Sigmoid colon (tissue), 7 donors: ENCODE data around the gene ALDH1L1. TPM values are rescaled to one million over a fixed set of nuclear protein-coding genes. Genes with fewer than 3 reads are reported as not detected.
"Not testable (repeated sequence)": the region's sequence is repeated elsewhere in the genome, so short reads cannot be mapped to it uniquely, and the experiment has no call there.

ENCODE experiments used
- DNase-seq: peaks from one replicate; pipeline ENCODE4 v3.0.0-alpha.2; 2019
- H3K27ac ChIP-seq, 4 donors: fragments of 200-600 bp; sonication (generic); one replicate each; pipeline ENCODE4 v1.5.1; 2016 to 2019; ENCODE audit warnings: mild to moderate bottlenecking in 1 of 4
- H3K27me3 ChIP-seq, 3 donors: fragments of 200-600 bp; sonication (generic); one replicate each; pipeline ENCODE4 v1.5.1; 2019; ENCODE audit warnings: mild to moderate bottlenecking in 1 of 3
- H3K36me3 ChIP-seq, 4 donors: fragments of 200-600 bp; sonication (generic); one replicate each; pipeline ENCODE4 v1.5.1; 2016 to 2019
- H3K4me1 ChIP-seq, 4 donors: fragments of 200-600 bp; sonication (generic); one replicate each; pipeline ENCODE4 v1.5.1; 2017 to 2019
- H3K4me3 ChIP-seq, 4 donors: fragments of 200-600 bp; sonication (generic); one replicate each; pipeline ENCODE4 v1.5.1; 2017 to 2019; ENCODE audit warnings: mild to moderate bottlenecking in 2 of 4, moderate library complexity in 1 of 4
- H3K9me3 ChIP-seq, 4 donors: fragments of 200-600 bp in 3 of 4; sonication (generic) in 3 of 4; one replicate each; pipeline versions ENCODE4 v1.5.1 to v1.6.1; 2013 to 2019
- CTCF ChIP-seq, 4 experiments: fragments of 450-650 bp in 3 of 4; fragments of 200-600 bp in 1 of 4; IDR thresholded peaks; one replicate each; pipeline ENCODE4 v1.5.1; 2016 to 2019; ENCODE audit warnings: antibody characterized with exemption in 4 of 4, mild to moderate bottlenecking in 3 of 4, moderate library complexity in 2 of 4
- EP300 ChIP-seq, 4 donors: sonication (generic); formaldehyde crosslinking; IDR thresholded peaks; one replicate each; pipeline ENCODE4 v1.6.1; 2017; ENCODE audit warnings: antibody characterized with exemption in 4 of 4
- POLR2A ChIP-seq, 2 donors: fragments of 450-650 bp; IDR thresholded peaks; one replicate each; pipeline ENCODE4 v1.6.1; 2016; ENCODE audit warnings: antibody characterized with exemption in 2 of 2, mild to moderate bottlenecking in 2 of 2, moderate library complexity in 2 of 2
- POLR2AphosphoS5 ChIP-seq, 4 donors: sonication (generic); formaldehyde crosslinking; IDR thresholded peaks; one replicate each; pipeline ENCODE4 v1.6.1; 2017; ENCODE audit warnings: antibody characterized with exemption in 4 of 4
- WGBS, 2 donors: extraction: QIAGEN DNeasy Blood & Tissue Kit; methylation state at CpG; one replicate each; pipeline ENCODE4 v1.1.7; 2013; 5-methylcytosine and 5-hydroxymethylcytosine counted together
- intact Hi-C: fragments of 100-400 bp; cut with DNase I; formaldehyde crosslinking; loops from one replicate; pipeline ENCODE4 v1.15.1; 2023
- polyA plus RNA-seq, 3 donors: library from polyadenylated mRNA; stranded (reverse); fragments of 200-250 nt; gene quantifications; one replicate each; pipeline ENCODE4 v1.2.3, GENCODE V29; 2013
- total RNA-seq, 4 donors: library from RNA; depleted of rRNA; stranded (reverse); fragments of >200 nt; gene quantifications; one replicate each; pipeline ENCODE4 v1.1.0, GENCODE V29; 2016
- donor health status: healthy with polysubstance abuse.
- donor health status: Bipolar disorder and iron deficiency.
- donor health status: healthy.

The ALDH1L1 gene
- total and polyA plus RNA-seq, 7 donors = 7.2 to 32.5 (median 15.0) TPM

GRCh38 chr3:126076140-126076539 is 104.2 kb downstream of the ALDH1L1 start:
- TF ChIP-seq POLR2AphosphoS5 (IDR thresholded peaks at IDR 0.05) = no peak
- TF ChIP-seq EP300 (IDR thresholded peaks at IDR 0.05) = no peak
- no peak for TF ChIP-seq POLR2A (IDR thresholded peaks at IDR 0.05)
- TF ChIP-seq CTCF (IDR thresholded peaks at IDR 0.05) = no peak
- DNase-seq = no peak
- H3K27me3 ChIP-seq = no peaks in the 10 kb centered on the region
- H3K4me3 ChIP-seq = no peak overlapping the region
- no peaks in the 10 kb centered on the region for H3K4me1 ChIP-seq
- no peak overlapping the region for H3K27ac ChIP-seq
- peaks cover 0 to 2% (median 0%) of the 10 kb centered on the region in 4 donors for H3K9me3 ChIP-seq
- H3K36me3 ChIP-seq = no peaks in the 10 kb centered on the region
- intact Hi-C loops = no loop called here

- no peak overlapping the region for H3K27ac ChIP-seq
These were observed 110.2 kb downstream of the ALDH1L1 start for GRCh38 chr3:126070146-126070545.

GRCh38 chr3:126067959-126068358 is 112.4 kb downstream of the ALDH1L1 start:
- peaks cover 0 to 11% (median 5%) of the 10 kb centered on the region in 4 donors for H3K36me3 ChIP-seq
- H3K27ac ChIP-seq = no peak overlapping the region
- H3K4me3 ChIP-seq = no peak overlapping the region
- H3K9me3 ChIP-seq = peaks cover 0 to 2% (median 0%) of the 10 kb centered on the region in 4 donors
- no peak for DNase-seq
- TF ChIP-seq EP300 (IDR thresholded peaks at IDR 0.05) (no peak), CTCF (IDR thresholded peaks at IDR 0.05) (no peak), POLR2AphosphoS5 (IDR thresholded peaks at IDR 0.05) (no peak), POLR2A (IDR thresholded peaks at IDR 0.05) (no peak)
- intact Hi-C loops = no loop called here
- peaks cover 0 to 5% (median 0%) of the 10 kb centered on the region in 4 donors for H3K4me1 ChIP-seq
- WGBS, 2 donors = 96 to 97% methylated on average over 8 of the region's 8 CpGs
- no peaks in the 10 kb centered on the region for H3K27me3 ChIP-seq

More at GRCh38 chr3:126070146-126070545, 110.2 kb downstream of the ALDH1L1 start:
- Histone ChIP-seq H3K4me1 (peaks cover 0 to 4% (median 0%) of the 10 kb centered on the region in 4 donors), H3K9me3 (peaks cover 0 to 2% (median 0%) of the 10 kb centered on the region in 4 donors), H3K27me3 (no peaks in the 10 kb centered on the region), H3K4me3 (no peak overlapping the region), H3K36me3 (peaks cover 0 to 11% (median 5%) of the 10 kb centered on the region in 4 donors)
- DNase-seq = no peak
- WGBS, 2 donors = 94% methylated on average over 10 of the region's 10 CpGs
- intact Hi-C loops = no loop called here
- TF ChIP-seq CTCF (IDR thresholded peaks at IDR 0.05) (no peak), POLR2AphosphoS5 (IDR thresholded peaks at IDR 0.05) (no peak), EP300 (IDR thresholded peaks at IDR 0.05) (no peak), POLR2A (IDR thresholded peaks at IDR 0.05) (no peak)

- H3K36me3 ChIP-seq = peaks cover 0 to 11% (median 5%) of the 10 kb centered on the region in 4 donors
- H3K4me3 ChIP-seq, H3K4me1 ChIP-seq, H3K27ac ChIP-seq, H3K27me3 ChIP-seq, intact Hi-C loops, DNase-seq, H3K9me3 ChIP-seq: not testable (repeated sequence)
- WGBS, 2 donors = 92 to 97% methylated on average over 6 of the region's 6 CpGs
These were observed 113.7 kb downstream of the ALDH1L1 start for GRCh38 chr3:126066676-126067075.

GRCh38 chr3:126065876-126066275 is 114.5 kb downstream of the ALDH1L1 start:
- 94 to 96% methylated on average over 3 of the region's 3 CpGs for WGBS, 2 donors
- no peak overlapping the region for H3K4me3 ChIP-seq
- H3K9me3 ChIP-seq = no peaks in the 10 kb centered on the region
- no peaks in the 10 kb centered on the region for H3K27me3 ChIP-seq
- no peak overlapping the region for H3K27ac ChIP-seq
- peaks cover 0 to 11% (median 5%) of the 10 kb centered on the region in 4 donors for H3K36me3 ChIP-seq
- peaks cover 0 to 5% (median 0%) of the 10 kb centered on the region in 4 donors for H3K4me1 ChIP-seq
- TF ChIP-seq EP300 (IDR thresholded peaks at IDR 0.05) (no peak), POLR2A (IDR thresholded peaks at IDR 0.05) (no peak), CTCF (IDR thresholded peaks at IDR 0.05) (no peak), POLR2AphosphoS5 (IDR thresholded peaks at IDR 0.05) (no peak)
- intact Hi-C loops = no loop called here
- DNase-seq = no peak
